HFF-Myc (cell line): ENCODE measurements around the gene MEIG1.
"Not testable (repeated sequence)": the region's sequence is repeated elsewhere in the genome, so short reads cannot be mapped to it uniquely, and the experiment has no call there.

ENCODE experiments used
- DNase-seq: peaks from one replicate; pipeline ENCODE4 v3.0.0-alpha.2; 2011; ENCODE audit warnings: low read depth; ENCODE audit errors: extremely low read depth
- H3K4me3 ChIP-seq: replicated peaks from 2 replicates; pipeline ENCODE4 v1.5.1; 2011; ENCODE audit warnings: low read depth, mild to moderate bottlenecking, control low read depth, low read length
- TF ChIP-seq, protein P1 (sequence below): IDR thresholded peaks from 2 replicates; pipeline ENCODE4 v1.5.1; 2012; ENCODE audit warnings: mild to moderate bottlenecking, low read depth, low read length, control low read depth; ENCODE audit errors: missing control alignments

Gene MEIG1

DNA sequence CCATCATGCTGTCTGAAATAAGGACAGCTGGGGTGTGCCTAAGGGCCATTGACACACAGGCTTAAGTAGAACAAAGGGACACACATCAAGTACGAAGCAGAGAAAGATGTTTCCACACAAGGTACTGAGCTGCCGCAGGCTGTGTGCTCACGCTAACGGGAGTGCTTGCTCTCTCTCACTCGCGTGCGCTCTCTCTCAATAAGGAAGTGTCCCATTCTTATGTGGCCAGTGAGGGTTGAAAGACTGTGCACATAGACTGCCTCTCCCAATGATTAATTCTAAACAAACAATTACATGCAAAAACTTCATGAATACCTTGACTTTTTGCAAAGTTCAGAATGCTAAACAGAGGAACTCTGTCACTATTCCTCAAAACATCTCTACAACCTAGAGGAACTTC is 35.2 kb upstream of the MEIG1 start:
- no peak for DNase-seq
- no peak overlapping the region for H3K4me3 ChIP-seq
- TF ChIP-seq, protein P1, sequence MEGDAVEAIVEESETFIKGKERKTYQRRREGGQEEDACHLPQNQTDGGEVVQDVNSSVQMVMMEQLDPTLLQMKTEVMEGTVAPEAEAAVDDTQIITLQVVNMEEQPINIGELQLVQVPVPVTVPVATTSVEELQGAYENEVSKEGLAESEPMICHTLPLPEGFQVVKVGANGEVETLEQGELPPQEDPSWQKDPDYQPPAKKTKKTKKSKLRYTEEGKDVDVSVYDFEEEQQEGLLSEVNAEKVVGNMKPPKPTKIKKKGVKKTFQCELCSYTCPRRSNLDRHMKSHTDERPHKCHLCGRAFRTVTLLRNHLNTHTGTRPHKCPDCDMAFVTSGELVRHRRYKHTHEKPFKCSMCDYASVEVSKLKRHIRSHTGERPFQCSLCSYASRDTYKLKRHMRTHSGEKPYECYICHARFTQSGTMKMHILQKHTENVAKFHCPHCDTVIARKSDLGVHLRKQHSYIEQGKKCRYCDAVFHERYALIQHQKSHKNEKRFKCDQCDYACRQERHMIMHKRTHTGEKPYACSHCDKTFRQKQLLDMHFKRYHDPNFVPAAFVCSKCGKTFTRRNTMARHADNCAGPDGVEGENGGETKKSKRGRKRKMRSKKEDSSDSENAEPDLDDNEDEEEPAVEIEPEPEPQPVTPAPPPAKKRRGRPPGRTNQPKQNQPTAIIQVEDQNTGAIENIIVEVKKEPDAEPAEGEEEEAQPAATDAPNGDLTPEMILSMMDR = no peak

DNA sequence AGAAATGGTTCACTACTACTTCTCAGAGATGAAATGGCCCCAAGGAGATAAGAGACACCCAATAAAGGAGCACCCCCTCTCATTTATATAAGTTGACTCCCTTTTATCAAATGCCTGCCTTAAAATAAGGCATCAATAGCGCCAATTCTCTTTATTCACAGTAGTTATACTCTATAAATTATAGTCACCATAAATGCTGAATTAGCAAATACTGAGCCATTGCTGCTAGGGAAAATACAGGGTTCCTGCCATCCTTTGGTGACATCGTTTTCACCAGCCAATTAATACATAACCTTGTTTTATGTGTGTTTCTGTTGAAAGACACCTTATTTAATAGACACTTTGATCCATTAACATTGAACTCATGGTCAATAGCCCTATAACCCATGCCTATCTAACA is 33.9 kb upstream of the MEIG1 start:
- DNase-seq = no peak
- H3K4me3 ChIP-seq = no peak overlapping the region
- TF ChIP-seq, protein P1 = no peak

DNA sequence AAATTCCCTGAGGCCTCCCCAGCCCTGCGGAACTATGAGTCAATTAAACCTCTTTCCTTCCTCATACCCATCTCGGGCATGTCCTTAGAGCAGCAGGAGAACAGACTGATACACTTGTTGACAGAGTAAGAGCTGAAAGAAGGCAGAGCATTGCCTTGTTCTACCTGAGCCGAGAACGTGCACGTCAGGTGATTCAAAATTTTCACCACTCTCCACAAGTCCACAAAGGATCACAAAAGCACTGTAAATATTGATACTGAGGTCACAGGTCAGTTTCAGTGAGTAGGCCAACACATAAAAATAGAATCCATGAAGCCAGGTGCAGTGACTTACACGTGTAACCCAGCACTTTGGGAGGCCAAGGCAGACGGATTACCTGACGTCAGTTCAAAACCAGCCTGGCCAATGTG is 33.1 kb upstream of the MEIG1 start:
- TF ChIP-seq, protein P1 = no peak
- H3K4me3 ChIP-seq = no peak overlapping the region
- no peak for DNase-seq

DNA sequence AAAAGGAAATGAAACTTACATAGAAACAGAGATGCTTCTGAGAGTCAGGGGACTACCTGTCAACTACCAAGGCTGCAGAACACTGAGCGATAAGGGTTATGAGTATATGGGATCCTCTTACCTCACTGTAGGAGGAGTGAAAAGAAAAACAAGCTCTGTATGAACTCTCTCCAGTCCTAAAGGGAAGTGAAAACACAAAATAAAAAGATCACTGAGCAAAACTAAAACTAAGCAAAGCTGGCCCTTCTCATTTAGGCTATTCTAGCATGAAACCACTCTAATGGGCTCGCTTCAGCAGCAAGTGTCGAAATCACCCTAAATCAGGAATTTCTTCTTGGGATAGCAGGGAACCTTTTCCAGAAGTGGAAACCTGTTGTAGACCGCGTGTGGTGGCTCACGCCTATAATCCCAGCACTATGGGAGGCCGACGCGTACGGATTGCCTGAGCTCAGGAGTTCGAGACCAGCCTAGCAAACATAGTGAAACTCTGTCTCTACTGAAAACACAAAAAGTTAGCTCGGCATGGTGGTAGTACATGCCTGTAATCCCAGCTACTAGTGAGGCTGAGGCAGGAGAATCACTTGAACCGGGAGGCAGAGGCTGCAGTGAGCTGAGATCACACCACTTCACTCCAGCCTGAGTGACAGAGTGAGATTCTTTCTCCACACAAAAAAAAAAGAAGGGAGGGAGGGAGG is 32.3 kb upstream of the MEIG1 start:
- DNase-seq = no peak
- TF ChIP-seq, protein P1 = no peak
- H3K4me3 ChIP-seq = no peak overlapping the region

DNA sequence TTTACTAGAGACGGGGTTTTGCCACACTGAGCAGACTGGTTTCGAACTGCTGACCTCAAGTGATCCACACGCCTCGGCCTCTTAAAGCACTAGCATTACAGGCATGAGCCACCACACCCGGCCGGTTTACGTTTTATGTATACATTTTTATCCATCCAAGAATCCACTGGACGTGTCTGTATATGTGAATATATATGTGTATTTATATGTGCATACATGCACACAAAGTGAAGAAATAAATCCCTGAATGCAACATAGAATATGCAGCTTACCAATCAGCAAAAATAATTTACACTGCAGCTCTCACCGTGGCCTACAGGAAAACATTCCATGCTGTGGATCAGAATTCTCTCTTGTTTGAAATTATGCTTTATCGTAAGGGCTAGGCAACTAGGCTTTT is 28.6 kb upstream of the MEIG1 start:
- TF ChIP-seq, protein P1 = no peak
- DNase-seq = no peak

DNA sequence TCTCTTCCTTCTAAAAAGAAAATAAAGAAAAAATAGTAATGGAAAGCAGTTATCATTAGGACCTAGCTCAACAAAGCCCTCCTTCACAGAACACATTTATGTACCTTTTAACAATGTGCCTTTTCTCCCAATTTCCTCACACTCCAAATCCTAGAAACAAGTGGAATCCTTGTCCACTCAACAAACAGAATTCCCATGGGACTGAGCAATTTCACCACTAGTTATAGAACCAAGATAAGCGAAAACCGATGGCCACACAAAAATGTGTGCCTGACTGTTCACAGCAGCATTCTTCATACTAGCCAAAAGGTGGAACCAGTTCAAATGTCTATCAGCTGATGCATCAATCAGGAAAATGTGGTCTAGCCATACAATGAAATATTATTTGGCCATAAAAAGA is 22.6 kb upstream of the MEIG1 start:
- TF ChIP-seq, protein P1 = no peak
- DNase-seq = no peak
- H3K4me3 ChIP-seq = no peak overlapping the region

More for the DNA sequence above, 28.6 kb upstream of the MEIG1 start:
- no peak overlapping the region for H3K4me3 ChIP-seq

DNA sequence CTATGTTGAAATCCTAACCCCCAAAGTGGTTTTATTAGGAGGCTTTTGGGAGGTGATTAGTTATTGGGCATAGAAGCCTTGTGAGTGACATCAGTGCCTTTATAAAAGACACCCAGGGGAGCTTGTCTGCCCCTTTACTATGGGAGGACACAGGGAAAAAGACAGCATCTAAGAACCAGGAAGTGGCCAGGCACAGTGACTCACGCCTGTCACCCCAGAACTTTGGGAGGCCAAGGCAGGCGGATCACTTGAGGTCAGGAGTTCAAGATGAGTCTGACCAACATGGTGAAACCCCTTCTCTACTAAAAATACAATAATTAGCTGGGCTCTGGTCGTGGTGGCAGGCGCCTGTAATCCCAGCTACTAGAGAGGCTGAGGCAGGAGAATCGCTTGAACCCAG is 20.2 kb upstream of the MEIG1 start:
- not testable (repeated sequence) for H3K4me3 ChIP-seq, DNase-seq

DNA sequence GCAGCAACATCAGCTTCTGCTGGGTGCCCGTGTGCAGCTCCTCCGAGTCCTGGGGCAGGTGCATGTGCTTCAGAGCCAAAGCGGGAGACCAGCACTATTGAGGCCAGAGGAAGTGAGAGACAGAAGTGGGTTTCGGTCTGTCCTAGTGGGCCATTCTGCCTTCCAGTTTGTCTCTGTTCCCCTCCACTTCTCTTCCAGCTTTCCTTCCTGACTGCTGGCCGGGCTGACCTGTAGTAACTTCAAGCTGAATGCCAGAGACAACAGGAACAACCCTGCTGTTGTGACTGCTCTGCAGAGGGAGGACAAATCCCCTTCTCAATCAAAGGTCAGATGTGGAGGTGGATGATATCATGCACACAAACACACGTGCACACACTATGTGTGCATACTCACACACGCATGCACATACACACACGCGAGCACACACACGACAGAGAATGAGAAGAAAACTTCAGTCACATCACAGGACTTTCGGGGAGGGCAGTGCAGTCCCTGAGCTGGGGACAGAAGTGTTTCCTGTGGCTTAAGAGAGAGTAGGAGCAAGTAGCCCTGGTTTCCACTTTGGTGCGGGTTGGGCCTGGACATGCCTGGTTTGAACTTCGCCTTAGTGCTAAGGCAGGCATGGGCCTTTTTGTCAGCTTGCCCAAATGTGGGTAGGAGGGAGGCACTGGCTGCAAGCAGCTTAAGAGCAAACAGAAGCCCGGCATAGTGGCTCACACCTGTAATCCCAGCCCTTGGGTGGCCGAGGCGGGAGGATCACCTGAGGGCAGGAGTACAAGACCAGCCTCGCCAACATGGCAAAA is 16.8 kb upstream of the MEIG1 start:
- not testable (repeated sequence) for H3K4me3 ChIP-seq, DNase-seq

DNA sequence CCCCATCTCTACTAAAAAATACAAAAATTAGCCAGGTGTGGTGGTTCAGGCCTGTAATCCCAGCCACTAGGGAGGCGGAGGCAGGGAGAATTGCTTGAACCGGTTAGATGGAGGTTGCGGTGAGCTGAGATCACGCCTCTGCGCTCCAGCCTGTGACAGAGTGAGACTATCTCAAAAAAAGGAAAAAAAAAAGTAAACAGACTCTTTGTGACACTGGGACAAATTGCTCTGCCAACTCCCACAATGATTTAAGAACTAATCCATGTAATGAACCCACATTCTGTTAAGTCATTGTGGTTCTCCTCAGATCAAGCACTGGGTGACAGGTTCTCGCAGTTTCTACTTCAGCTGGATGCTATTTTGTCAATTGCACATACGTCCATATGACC is 16.2 kb upstream of the MEIG1 start:
- not testable (repeated sequence) for H3K4me3 ChIP-seq, DNase-seq
